ENCODE data around the gene TRIM17.

DNA sequence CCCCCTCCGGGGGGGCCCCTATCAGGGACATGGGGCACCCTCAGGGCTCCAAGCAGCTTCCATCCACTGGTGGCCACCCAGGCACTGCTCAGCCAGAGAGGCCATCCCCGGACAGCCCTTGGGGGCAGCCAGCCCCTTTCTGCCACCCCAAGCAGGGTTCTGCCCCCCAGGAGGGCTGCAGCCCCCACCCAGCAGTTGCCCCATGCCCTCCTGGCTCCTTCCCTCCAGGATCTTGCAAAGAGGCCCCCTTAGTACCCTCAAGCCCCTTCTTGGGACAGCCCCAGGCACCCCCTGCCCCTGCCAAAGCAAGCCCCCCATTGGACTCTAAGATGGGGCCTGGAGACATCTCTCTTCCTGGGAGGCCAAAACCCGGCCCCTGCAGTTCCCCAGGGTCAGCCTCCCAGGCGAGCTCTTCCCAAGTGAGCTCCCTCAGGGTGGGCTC is 44.9 kb downstream of the TRIM17 start:
- TF ChIP-seq, protein P1, sequence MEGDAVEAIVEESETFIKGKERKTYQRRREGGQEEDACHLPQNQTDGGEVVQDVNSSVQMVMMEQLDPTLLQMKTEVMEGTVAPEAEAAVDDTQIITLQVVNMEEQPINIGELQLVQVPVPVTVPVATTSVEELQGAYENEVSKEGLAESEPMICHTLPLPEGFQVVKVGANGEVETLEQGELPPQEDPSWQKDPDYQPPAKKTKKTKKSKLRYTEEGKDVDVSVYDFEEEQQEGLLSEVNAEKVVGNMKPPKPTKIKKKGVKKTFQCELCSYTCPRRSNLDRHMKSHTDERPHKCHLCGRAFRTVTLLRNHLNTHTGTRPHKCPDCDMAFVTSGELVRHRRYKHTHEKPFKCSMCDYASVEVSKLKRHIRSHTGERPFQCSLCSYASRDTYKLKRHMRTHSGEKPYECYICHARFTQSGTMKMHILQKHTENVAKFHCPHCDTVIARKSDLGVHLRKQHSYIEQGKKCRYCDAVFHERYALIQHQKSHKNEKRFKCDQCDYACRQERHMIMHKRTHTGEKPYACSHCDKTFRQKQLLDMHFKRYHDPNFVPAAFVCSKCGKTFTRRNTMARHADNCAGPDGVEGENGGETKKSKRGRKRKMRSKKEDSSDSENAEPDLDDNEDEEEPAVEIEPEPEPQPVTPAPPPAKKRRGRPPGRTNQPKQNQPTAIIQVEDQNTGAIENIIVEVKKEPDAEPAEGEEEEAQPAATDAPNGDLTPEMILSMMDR (IDR thresholded peaks at IDR 0.05 in 8 of 11, conservative IDR thresholded peaks at IDR 0.05 in 3 of 11): no peak
- no peak for TF ChIP-seq POLR2A (IDR thresholded peaks at IDR 0.05)
